Mesothelial cell of epicardium (in vitro differentiated cells): Measurements from ENCODE around the gene EYA3. TPM values are rescaled to one million over a fixed set of nuclear protein-coding genes. Genes with fewer than 3 reads are reported as not detected.

Experiments used
- DNase-seq, 2 experiments: peaks; one replicate each; pipeline ENCODE4 v3.0.0; 2021; ENCODE audit warnings: low spot score in 2 of 2; ENCODE audit not compliant: unreplicated experiment in 2 of 2
- H3K27ac Mint-ChIP-seq: 2 replicates; pipeline ENCODE4 v1.8.0; 2021; ENCODE audit warnings: mixed read lengths
- H3K27me3 Mint-ChIP-seq: 2 replicates; pipeline ENCODE4 v1.8.0; 2021; ENCODE audit warnings: low read depth, mixed read lengths
- H3K36me3 Mint-ChIP-seq: 2 replicates; pipeline ENCODE4 v1.8.0; 2021; ENCODE audit warnings: mixed read lengths
- H3K4me1 Mint-ChIP-seq: 2 replicates; pipeline ENCODE4 v1.8.0; 2021; ENCODE audit warnings: mixed read lengths
- H3K4me3 Mint-ChIP-seq: 2 replicates; pipeline ENCODE4 v1.8.0; 2021; ENCODE audit warnings: mild to moderate bottlenecking, moderate library complexity, mixed read lengths
- H3K9me3 Mint-ChIP-seq: 2 replicates; pipeline ENCODE4 v1.8.0; 2021; ENCODE audit warnings: mixed read lengths
- CTCF ChIP-seq: fragments of 200-600 bp; sonication (generic); IDR thresholded peaks from one replicate; pipeline ENCODE4 v1.5.0; 2021; ENCODE audit warnings: antibody characterized with exemption; ENCODE audit not compliant: unreplicated experiment
- total RNA-seq: library from RNA; stranded (reverse); gene quantifications from 3 replicates; pipeline ENCODE4 v1.2.1, GENCODE V29; 2021

Gene EYA3
- total RNA-seq, 1 donor from 2014 or later: 29.3 TPM

GRCh38 chr1:28086651-28087050, 1.8 kb downstream of the EYA3 start:
- Mint-ChIP-seq H3K9me3 (no peaks in the 10 kb centered on the region), H3K4me1 (peaks cover 13% of the 10 kb centered on the region), H3K27ac (no peak overlapping the region), H3K4me3 (no peak overlapping the region), H3K27me3 (no peaks in the 10 kb centered on the region), H3K36me3 (no peaks in the 10 kb centered on the region)
- no peak for DNase-seq
- TF ChIP-seq CTCF: no peak

GRCh38 chr1:28085129-28085528, 3.3 kb downstream of the EYA3 start:
- Mint-ChIP-seq H3K36me3 (no peaks in the 10 kb centered on the region), H3K9me3 (no peaks in the 10 kb centered on the region), H3K27me3 (no peaks in the 10 kb centered on the region), H3K4me1 (peaks cover 13% of the 10 kb centered on the region), H3K4me3 (no peak overlapping the region), H3K27ac (no peak overlapping the region)
- TF ChIP-seq CTCF: no peak
- DNase-seq: no peak

- Mint-ChIP-seq H3K36me3 (no peaks in the 10 kb centered on the region), H3K27me3 (no peaks in the 10 kb centered on the region), H3K9me3 (no peaks in the 10 kb centered on the region), H3K27ac (no peak overlapping the region), H3K4me1 (peaks cover 18% of the 10 kb centered on the region), H3K4me3 (no peak overlapping the region)
- TF ChIP-seq CTCF: no peak
- DNase-seq: no peak
Measured at GRCh38 chr1:28083876-28084275, 4.5 kb downstream of the EYA3 start.

GRCh38 chr1:28078680-28079626, 9.5 kb downstream of the EYA3 start:
- Mint-ChIP-seq H3K27me3 (no peaks in the 10 kb centered on the region), H3K27ac (no peak overlapping the region), H3K4me3 (no peak overlapping the region), H3K36me3 (no peaks in the 10 kb centered on the region), H3K4me1 (peaks cover 10% of the 10 kb centered on the region), H3K9me3 (no peaks in the 10 kb centered on the region)
- DNase-seq: no peak
- TF ChIP-seq CTCF: no peak

GRCh38 chr1:28078262-28078661, 10.1 kb downstream of the EYA3 start:
- Mint-ChIP-seq H3K9me3 (no peaks in the 10 kb centered on the region), H3K27ac (no peak overlapping the region), H3K4me1 (peaks cover 10% of the 10 kb centered on the region), H3K27me3 (no peaks in the 10 kb centered on the region), H3K4me3 (no peak overlapping the region), H3K36me3 (no peaks in the 10 kb centered on the region)
- TF ChIP-seq CTCF: no peak
- no peak for DNase-seq
